Measurements from ENCODE around the gene C2orf72. TPM values are rescaled to one million over a fixed set of nuclear protein-coding genes. Genes with fewer than 3 reads are reported as not detected.

C2orf72 gene
- polyA plus RNA-seq, 3 donors, result 3.1 to 4.2 (median 3.2) TPM

DNA sequence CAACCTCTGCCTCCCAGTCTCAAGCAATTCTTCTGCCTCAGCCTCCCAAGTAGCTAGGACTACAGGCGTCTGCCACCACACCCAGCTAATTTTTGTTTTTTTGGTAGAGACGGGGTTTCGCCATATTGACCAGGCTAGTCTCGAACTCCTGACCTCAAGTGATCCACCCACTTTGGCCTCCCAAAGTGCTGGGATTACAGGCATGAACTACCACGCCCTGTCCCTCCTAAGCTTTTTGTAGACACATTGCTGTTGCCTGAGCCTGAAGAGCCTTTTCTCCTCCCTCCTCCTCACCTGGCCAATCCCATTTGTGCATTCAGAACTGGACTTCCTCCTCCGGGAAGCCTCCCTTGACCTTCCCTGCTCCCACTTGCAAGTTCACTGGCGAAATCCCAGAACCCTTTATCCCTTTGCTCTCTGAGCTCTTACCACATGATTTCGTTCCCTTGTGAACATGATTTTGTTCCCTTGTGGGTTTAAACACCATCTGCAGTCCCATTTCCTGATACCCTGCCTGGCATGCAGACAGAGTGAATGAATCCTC is 2.6 kb downstream of the C2orf72 start:
- DNase-seq (ENCODE audit: low read depth in 3 of 3, low spot score in 2 of 3), result no peak

DNA sequence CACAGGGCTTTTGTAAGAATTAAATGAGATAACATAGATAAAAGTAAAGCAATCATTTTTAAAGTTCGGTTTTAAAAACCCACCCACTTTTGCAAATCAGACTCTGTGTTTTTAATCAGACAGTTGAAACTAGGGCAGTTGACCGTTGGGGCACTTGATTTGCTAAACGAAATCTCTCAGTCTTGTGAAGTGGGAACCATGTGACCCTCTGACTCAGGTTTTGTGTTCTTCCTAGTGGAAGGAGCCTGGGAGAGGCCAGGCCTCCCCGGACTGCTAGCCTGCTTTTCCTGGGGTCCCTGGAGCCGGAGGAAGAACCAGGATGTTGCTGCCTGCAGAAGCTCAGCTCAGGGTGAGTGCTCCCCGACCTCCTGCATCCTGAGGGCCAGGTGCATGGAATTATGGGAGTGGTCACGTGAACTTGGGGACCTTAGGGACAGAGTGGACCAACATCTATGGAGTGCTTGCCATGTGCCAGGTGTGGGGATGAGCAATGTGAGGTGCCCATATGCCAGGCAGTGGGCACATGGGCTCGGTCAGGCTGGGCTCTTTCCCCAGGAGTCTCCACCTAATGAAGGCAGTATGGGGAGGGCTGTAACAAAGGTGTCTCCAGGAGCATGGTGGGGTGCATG is 3.9 kb downstream of the C2orf72 start:
- DNase-seq (ENCODE audit: low read depth in 3 of 3, low spot score in 2 of 3), result no peak

DNA sequence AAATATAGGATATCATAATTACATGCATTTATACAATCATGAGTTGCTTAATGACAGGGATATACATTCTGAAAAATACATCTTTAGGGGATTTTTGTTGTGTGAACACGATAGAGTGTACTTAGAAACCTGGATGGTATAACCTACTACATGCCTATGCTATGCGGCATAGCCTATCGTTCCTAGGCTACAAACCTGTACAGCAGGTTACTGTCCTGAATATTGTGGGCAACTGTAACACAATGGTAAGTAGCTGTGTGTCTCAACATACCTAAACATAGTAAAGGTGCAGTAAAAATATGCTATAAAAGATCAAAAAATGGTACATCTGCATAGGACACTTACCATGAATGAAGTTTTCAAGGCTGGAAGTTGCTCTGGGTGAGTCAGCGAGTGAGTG is 6.5 kb downstream of the C2orf72 start:
- DNase-seq (ENCODE audit: low read depth in 3 of 3, low spot score in 2 of 3), result no peak

DNA sequence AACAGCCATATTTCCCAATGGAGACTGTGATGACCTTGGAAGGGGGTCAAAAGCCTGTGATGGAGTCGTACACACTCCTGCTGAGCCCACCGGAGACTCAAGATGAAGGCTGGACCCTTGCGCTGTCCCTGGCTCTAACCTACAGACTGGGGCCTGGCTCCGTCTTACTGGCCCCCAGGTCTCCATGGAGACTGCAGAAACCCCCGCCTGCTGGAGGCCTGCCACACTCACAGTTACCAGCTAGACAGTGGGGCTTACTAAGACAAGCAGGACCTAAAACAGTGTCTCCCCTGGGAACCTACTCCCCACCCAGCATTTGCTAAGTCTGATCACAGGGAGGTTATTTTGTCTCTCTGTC is 9.6 kb downstream of the C2orf72 start:
- no peak for DNase-seq (ENCODE audit: low read depth in 3 of 3, low spot score in 2 of 3)

DNA sequence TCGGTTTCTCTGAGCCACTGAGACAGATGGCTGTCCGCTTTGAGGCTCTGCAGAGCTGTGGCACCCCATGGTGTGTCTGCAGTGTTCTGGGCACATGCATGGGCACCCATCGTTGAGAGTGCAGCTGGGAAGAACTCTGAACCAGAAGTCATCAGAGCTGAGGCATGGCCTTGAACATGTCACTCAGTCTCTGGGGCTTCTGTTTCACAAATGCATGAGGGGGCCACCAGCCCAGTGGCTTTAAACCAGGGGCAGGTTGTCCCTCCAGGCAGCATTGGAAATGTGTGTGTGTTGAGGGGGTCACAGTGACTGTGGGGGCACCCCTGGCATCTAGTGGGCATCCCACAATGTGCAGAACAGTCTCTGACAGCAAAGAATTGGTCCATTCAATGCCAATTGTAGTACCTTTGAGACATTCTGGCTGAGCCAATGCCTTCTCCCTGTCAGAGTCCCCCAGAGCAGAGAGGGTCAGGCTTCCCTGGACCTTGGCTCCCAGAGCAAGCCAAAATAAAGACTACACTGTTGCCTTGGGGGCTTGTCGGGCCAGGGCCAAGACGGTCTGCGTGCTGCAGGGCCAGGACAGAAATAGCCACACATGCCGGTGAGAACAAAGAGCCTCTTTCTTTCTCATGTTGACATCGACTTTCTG is 10.1 kb downstream of the C2orf72 start:
- DNase-seq (ENCODE audit: low read depth in 3 of 3, low spot score in 2 of 3), result no peak

DNA sequence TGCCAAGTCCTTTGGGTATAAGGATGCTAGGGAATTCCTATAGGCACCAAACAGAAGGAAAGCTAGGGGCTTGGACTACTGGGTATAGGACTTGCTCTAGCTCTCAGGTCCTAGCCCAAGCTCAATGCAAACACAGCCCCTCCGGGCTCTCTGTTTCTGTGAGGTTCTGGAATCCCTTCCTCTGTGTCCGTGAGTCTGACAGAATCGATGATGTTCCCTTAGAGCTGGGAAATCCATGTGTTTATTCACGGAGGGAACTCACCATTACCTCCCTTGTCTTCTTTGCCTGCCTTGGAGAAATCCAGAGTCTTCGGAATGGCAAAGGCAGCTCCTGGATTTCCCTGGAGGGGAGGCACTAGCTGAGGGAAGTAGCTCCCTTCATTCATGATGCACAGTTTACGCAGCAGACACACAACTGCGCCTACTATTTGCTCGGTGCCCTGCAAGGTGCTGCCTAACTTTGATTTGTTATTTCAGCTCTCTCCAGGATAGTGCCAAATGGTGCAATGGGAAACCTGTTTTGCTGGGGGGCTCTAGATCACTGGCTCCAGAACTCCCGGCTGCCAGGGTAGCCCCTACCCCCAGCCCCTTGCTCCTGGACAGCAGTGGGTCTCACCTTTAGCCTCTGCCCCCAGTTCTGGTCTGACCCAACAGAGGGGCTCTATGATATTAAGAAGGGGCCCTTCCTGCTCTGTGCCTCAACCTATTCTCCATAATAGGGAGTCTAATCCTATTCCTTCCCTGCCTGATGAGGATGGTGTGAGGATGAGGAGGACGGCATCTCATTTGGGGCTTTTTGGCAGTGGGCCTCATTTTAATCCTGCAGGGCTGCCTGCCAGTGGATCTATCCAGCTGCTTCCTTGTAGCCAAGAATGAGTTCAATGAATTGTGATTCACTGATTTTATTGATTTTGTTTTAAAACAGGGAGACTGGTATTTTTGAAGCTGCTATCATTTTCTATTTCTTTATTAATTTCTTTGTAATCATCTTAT is 10.9 kb downstream of the C2orf72 start:
- DNase-seq (ENCODE audit: low read depth in 3 of 3, low spot score in 2 of 3), result no peak

DNA sequence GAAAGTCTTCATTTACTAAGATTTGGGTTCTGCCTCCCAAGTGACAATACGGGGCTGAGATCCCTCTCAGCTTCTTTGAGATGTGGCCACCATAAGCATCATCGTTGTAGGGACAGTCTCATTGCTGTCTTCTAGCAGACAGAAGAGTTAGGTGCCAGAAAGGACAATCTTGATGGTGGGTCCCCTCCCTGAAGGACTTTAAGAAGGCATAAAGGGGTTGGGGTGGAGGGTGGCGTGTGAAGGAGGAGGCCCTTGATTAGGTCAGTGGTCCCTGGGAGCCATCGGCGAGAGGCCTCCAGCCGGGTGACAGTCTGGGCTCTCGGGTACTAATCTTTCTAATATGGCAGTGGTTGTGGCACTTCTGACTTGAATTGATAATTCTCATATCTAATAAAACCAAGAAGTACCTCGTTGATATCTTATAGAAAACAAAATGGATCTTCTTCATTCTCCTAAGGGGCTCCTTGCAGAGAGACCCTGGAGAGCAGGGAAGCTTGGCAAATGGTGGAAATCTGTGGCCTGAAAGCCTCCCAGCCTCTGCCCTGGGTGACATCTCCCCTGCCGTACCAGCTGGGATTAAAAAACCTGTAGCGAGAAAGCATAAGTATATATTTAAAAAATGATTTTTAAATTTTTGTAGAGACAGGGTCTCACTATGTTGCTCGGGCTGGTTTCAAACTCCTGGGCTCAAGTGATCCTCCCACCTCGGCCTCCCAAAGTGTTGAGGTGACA is 12.1 kb downstream of the C2orf72 start:
- DNase-seq (ENCODE audit: low read depth in 3 of 3, low spot score in 2 of 3), result no peak

DNA sequence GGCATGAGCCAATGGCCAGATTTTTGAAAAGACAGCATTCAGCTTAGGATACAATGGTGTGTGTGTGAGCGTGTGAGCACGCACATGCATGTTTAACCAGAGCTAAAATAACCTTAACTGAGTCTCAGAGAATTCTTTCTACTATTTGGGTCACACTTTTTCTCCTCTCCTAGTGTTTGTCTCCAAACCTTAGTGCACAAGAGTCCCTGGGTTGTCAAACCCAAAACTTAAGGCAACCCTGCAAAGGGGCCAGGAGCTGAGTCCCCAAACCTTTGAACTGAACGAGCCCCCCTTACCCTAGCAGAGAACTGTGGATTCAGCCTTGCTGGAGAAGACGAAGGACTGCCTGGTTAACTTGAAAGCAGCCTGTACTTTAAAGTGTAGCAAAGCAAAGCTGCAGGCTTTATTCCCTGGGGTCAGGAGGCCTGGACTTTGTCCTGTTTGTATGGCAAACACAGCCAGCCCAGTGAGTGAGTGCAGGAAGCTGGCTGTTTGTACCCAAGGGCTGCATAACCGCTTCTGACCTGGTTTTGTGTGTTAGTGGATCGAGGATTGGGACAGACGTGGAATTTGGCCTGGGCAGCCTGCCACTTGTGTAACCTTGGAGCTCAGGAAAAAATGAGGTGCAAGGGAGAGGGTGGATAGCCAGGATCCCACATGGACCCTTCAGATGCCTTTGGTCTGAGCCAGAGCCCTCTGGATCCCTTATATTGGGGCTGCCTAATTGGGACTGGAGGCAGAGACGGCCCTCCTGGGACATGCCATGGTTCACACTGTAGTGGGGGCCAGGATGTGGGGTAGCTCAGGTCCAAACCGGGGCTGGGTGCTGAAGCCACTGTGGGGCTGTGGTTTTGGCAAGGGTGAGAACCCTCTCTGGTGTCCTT is 12.9 kb downstream of the C2orf72 start:
- no peak for DNase-seq (ENCODE audit: low read depth in 3 of 3, low spot score in 2 of 3)

DNA sequence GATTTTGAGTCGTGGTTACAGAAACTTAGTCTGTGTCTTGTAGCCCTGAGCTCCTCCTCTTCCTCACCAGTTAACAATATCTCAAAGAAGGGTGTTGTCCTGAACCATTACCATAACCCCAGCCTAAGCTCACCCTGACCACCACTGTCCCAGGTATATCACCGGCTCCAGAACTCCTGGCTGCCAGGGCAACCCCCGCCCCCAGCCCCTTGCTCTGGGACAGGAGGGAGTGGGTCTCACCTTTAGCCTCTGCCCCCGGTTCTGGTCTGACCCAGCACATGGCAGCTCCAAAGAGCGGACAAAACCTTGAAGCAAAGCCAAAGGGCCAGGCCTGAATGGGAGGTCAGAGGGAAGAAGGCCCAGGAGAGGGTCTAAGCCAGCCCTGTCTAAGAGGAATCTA is 13.8 kb downstream of the C2orf72 start:
- no peak for DNase-seq (ENCODE audit: low read depth in 3 of 3, low spot score in 2 of 3)

DNA sequence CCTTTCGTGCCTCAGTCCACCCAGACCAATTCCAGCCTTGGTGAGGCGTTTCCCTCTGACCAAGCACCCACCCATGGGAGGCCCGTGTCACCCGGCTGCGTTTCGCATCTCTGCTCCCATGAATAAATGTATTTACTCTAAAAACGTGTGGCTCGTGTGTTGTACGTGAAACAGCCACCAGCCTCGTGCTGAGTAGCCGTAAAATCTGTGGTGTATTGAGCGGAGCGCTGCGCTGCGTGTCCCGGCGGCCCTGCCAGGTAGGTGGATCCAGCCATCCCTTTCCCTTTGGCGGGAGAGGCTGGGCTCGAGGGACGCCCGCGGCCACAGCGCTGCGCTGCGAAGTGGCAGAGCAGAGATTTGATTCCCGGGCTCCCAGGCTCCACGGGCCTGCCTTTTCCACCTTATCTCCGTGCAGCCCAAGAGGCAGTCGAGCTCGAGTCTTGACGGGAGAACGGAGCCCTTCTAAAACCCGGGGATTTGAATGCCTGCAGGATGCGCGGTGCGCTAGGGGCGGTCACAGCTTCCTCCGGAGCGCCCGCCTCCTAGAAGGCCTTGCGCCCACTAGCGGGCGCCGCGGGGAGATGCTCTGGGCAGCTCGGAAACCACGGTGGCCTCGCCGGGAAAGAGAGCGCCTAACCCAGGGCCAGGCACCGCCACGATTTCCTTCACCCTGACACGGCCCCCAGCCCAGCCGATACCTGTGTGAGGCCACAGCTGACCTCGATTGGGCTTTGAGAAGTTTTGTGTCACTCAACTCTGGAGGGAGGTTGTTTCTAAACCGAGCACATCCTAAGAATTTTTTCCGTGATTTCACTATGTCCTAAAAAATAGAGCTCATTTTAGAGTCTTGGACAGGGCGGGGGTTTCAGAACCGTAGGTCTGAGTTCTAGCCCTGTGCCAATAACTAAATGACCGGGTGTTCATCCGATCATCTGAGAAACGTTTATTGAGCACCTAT is 15.4 kb downstream of the C2orf72 start:
- DNase-seq (ENCODE audit: low read depth in 3 of 3, low spot score in 2 of 3), result peak; percentile 62 to 77 (median 75)

DNA sequence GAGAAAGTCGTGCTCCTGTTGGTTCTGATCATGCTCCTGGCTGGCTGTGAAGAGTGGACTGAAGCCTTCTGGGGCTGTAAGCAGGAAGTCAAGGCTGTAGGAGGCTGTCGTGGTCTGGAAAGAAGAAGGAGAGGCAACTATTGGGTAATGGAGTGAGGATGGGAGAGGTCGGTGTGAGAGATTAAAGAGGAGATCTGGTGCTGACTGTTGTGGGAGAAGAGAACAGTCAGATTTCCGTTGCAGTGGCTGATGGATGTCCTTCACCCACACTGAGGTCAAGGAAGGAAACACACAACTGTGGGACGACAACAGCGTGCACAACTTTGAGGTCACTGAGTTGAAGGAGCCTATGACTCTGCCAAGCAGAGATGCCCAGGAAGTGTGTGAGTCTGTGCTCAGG is 16.5 kb downstream of the C2orf72 start:
- no peak for DNase-seq (ENCODE audit: low read depth in 3 of 3, low spot score in 2 of 3)

DNA sequence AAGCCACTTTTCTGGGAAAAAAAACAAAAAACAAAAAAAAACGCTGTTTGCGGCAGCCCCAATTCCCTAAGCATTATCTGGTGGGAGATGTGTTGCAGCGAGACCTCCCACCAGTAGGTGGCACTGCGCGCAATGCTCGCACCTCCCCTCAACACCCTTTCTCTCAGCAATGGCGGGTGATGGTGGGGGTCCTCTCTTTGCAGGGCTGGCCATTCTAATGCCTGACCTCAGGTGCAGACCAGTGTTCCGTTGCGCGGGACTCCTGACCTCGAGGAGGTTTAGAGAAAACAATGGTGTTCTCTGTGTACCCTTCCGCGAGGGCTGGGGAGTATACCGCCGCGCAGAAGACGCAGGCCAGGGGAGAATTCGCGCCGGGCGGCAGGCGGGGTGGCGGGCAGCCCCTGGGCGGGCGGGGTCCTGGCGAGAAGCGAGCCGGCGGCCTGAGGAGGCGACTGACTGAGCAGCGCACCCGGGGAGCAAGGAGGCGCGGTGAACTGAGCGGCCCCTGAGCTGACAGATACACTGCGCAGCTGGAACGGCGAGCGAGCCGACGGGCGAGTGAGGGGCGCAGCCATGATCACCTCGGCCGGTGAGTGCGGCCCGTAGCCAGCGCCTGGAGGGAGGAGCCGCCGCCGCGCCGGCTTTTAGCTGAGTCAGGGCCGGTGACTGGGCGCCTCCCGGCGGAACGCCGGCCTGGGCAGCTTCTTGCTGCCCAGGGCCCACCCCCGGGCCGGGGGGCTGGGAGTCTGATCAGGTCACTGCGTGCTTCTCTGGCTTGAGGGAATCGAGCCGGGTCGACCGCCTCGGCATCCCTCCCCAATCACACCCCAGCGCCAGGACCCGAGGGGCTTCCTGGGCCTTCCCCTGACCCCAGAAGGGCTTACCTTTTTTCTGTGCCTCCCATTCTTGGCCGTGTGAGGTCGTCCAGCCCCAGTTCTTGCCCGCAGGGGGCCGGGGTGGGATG is 19.4 kb downstream of the C2orf72 start, which contains the start of gene PSMD1:
Gene PSMD1, plus strand, starts transcription at position 415 of the 964 bp plus-strand sequence. Its CDS starts 159 bp downstream, at position 574.
- peak; percentile 88 to 95 (median 89) for DNase-seq (ENCODE audit: low read depth in 3 of 3, low spot score in 2 of 3)

DNA sequence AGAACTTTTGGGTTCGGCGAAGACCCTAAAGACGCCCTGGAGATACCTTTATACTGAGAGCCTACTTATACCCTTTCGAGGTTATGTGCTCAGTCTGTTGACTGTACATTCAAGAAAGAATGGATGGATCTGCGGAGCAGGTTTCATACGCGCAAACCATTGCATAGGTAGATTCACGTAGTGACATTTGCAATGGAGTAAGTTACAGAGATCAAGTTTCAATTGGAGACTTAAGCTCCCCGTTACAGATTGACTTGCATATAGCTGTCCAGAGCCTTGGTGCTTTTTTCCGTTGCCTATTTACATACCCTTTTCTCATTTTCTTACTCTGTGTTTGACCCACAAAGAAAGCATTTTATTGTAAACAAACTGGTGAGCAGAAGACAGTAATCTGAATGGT is 20.3 kb downstream of the C2orf72 start:
- DNase-seq (ENCODE audit: low read depth in 3 of 3, low spot score in 2 of 3), result no peak

DNA sequence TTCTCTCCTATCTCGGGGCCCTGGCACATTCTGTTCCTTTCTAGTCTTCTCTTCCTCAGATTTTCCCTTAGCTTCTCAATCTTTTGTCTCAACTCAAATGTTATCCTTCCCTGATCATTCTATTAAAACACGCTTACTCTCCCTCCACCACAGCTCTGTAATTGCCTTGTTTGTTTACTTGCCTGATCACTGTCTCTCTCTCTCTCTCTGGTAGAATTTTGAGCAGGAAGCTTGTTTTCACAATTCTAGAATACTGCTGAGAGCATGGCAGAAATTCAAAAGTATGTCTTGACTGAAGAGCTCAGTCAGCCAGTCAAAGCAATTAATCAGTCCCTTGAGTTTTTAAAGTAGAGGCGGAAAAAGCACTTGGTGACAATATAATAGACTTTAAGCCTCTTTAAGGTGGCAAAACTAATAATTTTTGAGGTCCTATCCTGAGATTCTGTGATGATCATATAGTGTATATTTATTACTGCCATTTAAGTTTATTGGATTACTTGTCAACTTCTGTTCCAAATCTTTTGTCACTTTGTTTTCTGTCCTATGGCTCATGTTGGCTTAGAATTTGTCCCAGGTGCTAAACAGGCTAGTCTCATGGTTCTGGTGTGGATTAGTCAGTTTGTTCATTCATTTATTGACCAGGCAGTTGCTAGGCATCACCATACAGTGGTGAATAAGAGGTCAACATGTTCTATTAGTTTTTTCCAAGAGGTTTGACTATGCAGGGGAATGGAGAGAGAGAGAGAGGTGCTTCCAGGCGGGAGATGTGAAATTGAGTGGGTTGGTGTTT is 21.6 kb downstream of the C2orf72 start:
- no peak for DNase-seq (ENCODE audit: low read depth in 3 of 3, low spot score in 2 of 3)

DNA sequence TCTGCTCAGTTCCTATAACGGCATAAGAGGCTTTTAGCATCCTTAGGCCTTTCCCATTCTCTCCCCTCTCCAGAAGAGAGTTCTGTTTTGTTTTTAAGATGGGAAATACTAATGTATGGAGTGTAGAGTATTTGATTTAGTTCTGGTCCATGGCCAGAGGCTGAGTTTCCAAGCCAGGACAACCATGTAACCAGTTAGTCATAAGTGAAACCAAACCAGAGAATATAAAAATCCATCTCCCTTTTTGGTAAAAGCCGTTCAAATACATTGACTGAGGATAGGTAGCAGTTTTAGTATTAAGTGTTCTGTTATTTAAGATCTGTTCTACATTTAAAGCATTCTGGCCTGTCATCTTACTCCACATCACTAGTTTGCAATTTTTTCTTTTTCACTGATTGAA is 22.4 kb downstream of the C2orf72 start:
- DNase-seq (ENCODE audit: low read depth in 3 of 3, low spot score in 2 of 3), result no peak

DNA sequence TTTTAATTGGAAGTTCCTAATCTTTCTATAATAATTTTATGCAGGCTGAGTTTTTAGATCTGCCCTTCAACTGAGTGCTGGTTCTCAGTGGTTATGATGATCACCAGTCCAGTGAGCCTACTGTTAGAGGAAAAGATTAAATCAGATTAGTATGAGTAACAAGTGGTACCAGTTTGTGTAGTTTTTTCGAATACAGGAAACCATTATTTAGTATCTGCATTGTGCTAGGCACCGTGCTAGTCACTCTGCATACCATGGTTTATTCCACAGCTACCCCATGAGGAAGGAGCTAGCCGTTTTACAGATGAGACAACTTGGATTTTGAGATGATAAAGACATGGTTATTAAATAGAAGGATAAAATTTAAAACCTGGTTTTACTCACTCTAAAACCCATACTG is 25.5 kb downstream of the C2orf72 start:
- no peak for DNase-seq (ENCODE audit: low read depth in 3 of 3, low spot score in 2 of 3)

All from right renal cortex interstitium (tissue), 3 donors.